ENCODE measurements around the gene NFIX.

NFIX gene

DNA sequence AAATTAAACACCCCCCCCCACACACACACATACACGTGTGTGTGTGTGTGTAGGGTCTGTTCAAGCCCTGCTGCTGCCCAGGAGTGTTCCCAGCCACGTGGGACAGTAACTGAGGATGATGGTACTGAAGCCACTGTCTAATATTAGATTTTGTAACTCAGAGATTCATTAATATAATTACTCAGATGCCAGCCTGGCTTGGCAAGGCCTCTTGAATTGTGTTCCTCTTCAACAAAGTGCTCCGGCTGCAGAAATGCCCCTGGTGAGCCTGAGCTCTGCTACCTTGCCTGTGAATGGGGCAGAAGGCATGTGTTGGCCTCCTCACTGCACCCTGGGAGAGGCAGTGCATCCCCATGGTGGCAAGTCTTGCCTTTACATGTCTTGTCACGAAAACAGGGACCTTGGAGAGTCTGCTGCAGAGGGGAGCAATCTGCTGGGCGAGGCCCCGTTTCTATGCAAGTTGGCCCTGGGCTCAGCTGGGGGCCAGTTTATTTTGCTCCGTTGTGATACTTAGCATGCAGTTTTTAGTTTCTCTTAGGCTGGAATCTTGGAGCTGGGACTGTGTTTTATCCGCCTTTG lies 44.0 kb downstream of the NFIX start:
- no peak for DNase-seq

DNA sequence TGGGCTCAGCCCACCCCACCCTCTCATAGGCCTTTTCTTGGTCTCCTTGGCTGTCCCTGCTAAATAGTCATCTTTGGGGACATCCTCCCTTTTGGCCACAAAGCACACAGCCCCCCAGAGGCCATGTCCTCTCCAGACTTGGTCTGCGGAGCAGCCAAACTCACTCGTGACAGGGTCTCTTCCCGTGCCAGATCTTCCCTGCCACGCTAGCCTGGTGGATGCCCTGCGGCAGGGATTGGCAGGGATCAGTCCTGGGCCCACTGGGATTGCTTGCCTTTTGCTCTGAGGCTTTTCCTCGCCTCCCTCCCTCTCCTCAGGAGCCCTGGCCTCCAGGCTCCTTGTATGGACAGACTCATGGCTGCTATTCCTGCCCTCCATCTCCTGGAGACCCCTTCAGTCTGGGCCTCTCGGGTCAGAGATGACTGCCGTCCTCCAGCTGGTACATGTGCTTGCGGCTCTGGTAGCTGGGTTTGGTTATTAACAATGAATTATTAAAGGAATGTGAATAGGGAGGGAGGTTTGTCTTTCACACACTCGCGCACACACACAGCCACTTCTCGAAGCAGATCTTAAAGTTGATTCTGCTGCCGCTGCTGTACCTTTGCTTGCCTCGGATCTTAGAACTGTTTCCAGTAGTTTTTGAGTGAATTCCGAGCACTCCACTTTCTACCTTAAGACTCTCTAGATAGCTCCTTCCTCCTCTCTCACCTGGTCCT lies 45.1 kb downstream of the NFIX start:
- no peak for DNase-seq

DNA sequence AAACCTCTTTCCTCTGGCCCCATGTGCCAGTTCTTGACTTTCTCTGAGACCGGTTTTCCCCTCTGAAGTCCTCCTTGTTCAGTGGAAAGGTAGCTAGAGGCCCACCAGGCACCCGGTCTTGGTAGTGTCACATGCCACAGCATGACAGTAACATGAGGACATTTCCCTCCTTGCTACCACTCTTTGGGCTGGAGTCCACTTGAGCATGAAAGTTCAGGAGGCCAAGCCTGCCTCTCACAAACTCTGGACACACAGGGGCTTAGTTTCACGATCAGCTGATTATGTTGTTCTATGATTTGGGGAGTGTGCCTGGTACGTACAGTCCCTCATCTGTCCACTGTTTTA lies 45.6 kb downstream of the NFIX start:
- DNase-seq: no peak

DNA sequence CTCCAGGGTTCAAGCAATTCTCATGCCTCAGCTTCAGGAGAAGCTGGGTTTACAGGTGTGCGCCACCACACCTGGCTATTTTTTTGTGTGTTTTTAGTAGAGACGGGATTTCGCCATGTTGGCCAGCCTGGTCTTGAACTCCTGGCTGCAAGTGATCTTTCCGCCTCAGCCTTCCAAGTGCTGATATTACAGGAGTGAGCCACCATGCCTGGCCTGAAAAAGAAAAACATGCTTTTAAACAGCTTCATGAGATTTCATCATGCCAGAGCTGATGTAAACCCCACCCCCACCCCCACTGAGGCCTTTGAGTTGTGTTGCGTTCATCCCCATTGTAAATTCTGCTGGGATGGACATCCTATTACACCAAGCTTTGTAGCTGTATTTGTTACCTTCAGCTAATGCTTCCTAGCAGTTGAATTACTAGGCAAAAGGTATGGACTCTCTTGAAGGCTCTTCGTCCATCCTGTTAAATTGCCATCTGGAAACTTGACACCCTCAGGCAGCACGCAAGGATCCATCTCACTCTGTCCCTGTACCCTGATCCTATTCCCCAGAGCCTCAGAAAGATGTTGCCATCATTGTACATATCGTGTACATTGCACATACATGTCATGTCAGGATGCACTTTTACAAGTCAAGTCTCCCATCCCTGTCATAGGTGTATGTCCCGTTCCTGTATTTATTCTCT lies 47.3 kb downstream of the NFIX start:
- DNase-seq: no peak

DNA sequence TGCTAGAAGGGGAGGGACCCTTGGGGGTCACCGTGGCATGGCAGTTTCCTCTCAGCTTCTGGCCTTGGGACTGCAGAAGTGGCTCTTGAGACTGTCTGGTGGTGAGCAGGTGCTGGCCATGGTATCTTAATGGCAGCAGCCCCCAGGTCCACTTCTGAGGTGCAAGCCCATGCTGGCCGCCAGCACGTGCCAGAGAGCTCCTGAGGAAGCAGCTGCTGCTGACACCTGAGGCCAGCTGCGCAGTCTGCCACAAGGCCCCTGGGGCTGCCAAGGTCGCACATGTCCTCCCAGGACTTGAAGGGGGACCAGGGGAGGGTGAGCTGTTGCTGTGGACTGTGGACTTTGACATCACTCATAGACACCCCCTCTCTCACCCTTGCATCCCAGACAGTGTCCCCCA lies 48.0 kb downstream of the NFIX start:
- no peak for DNase-seq

DNA sequence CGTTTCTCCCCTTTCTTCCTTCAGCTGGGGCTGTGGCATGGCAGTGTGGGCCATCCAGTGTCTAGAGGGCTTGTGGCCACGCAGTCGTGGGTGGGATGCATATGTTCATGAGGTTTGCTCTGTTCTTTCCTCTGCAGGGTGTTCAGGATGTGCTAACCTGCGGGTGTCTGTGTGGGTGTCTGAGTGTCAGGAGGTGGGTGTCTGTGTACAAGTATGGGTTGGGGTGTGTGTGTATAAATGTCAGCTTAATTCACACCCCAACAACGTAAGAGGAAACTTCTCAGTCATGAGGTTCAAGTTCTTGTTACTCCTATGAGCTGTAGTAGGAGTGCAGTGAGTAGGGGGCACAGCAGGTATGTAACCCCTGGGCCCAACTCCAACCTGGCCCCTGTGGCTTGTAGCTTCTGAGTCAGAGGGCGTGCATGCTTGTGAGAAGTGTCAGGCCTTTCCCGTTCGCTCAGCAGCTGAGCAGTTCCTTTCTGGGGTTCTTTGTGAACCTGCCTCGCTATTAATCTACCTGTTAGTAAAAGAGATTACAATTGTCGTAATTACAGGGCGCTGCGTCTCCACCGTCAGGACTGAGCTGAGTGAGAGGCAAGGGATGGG lies 49.1 kb downstream of the NFIX start:
- DNase-seq: no peak

DNA sequence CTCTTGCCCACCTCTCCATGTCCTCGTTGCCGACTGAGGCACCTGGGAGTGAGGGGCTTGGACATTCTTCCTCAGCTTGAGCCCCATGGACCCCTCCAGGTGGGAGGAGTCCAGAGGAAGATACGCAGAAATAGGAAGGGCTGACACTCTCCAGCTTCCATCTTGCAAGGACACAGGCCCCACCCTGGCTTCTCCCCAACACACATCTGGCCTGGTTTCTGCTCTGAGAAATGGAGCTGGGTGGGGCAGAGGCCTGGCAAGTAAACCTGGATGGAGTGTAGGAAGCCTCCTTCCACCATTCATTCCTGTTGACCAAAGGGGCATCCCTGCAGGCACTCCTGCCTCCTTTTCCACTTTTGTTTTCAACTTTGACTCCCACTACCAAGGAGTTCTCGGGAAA lies 50.5 kb downstream of the NFIX start:
- DNase-seq: no peak

DNA sequence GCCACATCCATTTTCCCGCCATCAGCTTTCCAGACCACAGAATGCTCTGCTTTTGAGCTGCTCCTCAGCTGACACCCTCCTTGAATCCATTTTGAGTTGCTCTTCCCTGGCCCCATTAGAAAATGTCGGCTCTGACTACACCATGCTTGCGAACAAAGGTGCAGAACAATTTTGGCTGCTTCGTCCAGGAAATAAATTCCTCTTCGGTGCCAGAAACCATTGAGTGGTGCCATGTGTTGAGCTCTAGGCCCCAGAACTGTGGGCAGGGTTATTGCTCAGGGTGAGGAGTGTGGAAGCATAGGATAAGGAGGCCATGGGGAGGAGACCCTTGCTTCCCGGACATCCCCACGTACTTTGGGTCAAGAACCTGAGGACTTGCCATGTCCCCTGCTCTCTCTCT lies 52.1 kb downstream of the NFIX start:
- DNase-seq: no peak

DNA sequence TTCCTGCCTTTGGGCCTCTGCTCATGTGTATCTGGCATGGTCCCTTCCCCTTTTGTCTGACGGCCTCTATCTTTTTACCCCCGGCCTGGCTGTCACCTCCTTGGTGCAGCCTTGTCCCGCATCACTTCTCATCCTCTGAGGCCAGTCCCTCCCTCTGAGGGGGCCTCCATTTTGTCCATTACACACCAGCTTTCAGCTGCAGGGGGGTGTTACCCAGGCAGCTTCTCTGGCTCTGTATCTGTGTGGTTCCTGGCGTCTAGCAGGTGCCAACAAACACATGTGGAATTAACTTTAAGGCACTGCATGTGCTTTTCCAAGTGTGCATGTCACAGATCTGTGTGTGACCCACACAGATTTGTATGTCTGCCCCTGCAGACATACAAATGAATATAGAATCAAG lies 55.0 kb downstream of the NFIX start:
- DNase-seq: no peak

DNA sequence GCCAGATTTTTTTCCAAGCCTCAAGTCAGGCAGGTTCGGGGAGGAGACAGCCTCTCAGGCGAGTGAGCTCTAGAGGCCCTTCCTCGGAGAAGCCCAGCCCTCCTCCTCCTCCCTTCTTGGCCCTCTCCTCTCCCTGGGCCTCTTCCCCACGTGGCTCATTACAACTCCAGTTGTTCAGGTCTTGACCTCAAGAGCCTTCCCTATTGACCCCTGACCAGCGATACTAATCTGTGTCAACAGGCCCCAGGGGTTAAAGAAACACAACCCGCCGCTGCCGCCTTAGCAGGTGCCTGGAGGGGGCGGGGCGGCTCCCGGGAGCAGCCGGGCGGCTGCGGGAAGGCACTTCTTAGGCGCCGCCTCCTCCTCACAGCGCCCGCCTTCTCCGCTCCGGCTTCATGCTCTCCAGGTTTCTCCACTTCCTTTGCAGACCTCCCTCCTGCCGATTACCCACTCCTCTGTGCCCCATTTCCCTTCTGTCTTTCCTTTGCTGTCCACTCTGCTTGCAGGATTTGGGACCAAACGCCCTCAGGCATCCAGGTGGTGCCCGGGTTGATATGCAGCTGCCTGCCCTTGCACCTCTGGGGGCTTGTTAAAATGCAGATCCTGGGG lies 56.4 kb downstream of the NFIX start:
- peak; percentile 58 for DNase-seq

DNA sequence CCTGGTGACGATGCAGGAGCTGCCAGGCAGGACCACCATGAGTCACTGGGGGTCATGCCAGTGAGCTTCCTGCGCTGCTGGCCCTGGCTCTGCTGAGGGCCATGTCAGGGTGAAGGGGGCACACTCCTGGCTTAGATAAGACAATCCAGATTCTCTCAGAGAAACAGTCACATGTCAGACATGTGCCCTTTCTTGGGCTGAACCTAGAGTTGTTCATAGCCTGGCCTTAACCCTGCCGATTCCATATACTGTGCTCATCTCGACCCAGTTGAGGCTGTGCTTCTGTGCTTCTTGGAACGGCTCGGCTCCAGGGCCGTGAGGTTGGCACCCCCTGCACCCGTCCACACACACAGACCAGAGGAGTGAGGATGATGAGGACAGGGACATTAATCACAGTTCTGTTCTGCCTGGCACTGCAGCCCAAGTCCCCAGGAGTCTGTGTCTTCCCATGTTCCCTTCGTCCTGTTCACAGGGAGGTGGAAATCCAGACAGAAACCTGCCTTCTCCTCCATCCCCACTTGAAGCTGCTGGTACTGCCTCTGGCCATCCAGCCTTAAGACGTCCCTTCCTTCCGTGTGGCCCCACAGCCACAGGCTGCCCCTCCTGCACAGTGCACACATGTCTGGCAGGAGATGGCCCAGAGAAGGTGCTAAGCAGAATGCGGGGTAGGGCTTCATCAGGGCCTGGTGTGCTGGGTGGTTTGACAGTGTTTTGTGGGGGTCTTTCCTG lies 57.3 kb downstream of the NFIX start:
- no peak for DNase-seq

DNA sequence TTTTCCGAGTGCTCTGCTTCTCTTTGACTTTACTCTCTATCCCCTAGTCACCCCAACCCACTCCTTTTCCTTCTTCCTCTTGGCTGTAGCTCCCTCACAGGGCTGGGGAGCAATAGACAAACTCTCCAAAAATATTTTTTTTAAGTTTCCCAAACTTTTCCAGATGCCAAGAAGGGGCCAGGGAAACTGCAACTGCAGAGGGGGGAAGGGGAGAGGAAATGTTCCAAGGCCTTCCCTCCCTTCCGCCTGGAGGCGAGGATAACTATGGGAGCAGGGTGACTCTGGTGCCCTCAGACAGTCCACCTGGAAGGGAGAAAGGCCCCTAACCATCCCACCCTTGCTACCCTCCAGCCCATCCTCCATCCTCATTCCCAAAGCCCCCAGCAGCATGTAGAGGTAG lies 58.0 kb downstream of the NFIX start:
- no peak for DNase-seq

DNA sequence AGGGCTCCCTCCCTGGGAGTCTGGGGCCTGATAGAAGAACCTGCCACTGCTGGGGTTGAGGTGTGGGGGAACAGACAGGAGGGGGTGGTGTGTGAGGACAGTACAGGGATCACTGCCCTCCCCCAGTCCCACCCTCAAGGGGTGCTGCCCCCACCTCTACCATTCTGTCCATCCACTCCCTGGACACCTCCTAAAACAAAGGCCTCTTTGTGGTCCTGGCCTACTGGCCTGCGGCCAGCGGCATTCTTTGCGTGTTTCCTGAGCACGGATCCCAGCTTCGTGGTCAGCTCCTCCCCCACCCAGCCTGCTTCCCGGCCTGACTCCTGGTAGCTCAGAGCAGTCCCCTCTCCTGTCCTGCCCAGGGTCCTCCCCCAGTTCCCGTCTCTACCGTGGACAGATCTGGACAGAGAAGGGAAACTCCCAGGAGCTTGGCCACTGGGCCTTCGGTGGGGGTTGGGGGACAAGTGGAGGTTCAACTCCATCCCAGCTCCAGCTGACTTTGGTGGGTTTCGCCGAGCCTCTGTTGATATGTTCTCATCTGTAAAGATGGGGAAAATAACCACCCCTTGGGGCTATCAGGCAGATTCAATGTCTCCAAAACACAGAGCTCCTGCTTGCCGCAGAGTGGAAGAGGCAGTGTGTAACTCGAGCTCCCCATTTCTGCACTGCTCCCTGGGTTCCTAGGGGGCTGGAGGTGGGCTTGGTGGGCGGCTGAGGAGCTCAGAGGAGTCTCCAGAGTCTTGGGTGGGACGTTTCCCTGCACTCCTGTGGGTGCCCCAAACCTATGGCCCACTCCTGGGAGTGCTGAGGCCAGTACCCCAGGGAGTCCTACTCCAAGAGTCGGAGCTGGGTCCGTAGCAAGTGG lies 58.7 kb downstream of the NFIX start:
- DNase-seq: no peak

DNA sequence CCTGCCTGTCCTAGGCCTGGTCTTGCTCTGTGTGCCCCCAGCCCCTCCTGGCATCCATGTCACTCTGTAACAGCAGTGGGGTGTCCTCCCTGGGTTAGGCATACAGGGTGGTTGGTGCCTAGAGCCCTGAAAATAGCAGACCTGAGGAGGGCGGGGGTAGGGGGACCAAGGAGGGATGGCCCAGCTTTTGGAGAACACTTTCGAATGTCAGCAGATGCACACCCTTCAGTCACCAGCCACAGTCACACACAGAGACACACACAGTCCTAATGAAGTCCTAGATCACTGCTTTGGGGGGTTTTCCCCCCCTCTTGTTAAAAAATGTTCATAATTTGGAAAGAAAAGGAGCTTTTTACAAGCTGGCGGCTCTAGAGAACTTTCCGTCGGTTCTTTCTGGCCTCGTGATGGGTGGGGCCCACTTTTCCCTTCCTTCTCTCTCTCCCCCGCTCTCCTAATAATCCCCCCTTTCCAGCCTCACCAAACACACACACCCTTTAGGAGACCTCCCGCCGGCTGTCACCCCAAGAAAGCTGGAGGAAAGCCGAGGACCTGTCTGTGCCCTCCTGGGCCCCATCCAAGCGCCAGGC lies 59.4 kb downstream of the NFIX start:
- no peak for DNase-seq

DNA sequence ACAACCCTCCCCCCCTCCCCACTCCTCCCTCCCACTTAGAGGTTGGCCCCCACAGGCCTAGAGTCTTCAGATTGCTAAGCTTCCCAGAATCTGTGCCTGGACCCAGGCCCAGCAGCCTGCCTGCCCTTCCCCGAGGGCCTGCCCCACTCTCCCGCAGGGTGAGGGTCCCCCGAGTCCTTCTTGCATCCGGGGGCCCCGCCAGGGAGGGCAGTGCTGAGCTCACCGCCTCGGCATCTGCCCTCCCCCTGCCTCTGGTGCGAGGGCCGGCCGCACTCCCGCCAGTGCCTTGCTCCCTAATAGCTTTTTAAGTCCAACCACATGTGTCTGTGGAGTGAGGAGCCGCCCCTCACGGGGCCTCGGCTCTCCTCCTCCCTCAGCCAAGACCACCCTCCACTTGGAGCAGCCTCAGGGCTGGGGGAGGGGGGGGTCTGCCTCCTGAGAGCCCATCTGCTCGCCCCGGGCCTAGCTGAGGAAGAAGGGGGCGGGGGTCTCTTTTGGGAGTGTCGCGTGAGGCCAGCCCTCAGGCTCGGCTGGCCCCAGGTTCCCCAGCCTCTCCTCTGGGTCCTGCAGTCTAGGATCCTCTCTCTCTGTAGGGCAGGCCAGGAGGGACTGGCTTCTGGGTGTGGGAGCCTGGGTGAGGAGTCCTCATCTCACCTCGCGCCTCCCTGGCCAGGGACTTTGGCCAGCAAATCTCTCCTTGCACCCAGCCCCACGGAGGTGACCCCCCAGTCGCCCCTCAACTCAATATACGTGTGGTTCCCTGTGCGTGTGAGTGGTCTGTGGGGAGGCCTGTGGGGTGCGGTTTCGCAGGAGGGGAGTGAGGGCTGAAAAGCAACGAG lies 60.2 kb downstream of the NFIX start:
- DNase-seq: no peak

DNA sequence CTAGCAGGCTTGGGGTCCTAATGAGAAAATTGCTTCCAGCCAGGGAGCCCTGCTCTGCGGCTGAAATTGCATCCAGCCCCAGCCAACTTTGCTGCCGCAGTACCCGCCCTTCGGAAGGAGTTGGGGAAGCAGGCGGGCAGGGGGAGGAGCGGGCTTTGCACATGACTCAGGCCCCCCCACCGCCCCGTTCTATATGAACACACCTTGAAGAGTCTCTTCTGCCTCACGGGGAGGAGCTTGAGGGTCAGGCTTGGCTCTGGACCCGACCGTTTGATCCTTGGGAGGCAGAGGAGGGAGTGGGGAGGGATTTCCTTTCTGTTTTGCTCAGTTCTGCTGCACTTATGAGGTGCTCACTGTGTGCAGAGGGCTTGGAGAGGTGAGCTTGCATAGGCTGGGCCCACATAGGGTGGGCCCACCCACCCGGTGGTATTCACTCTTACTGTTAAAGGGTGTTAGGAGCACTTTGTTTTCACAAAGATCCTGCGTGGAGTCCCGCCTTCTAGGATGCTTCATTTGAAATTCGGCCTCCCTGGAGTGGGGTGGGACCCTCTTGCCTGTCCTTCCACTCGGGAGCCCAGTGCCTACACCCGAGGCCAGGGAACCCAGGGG lies 60.9 kb downstream of the NFIX start:
- no peak for DNase-seq

DNA sequence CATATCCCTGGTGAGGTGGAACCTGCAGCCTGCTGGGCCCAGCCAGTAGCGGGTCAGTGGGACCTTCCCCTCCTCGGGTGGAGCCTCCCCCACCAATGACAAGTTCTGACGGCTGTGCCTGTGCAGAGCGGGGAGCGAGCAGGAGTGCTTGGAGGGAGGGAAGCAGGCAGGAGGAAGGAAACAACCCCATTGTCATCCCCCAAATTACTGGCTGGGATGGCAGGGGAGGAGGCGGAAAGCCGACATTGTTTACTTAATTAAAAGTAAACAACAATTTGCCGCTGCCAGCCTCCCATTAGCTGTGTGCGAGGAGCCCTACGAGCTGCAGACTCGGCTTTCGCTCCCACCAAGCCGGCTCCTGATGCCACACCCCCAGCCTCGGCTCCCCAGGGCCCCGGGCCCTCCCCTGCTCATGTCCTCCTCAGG lies 61.9 kb downstream of the NFIX start:
- no peak for DNase-seq

DNA sequence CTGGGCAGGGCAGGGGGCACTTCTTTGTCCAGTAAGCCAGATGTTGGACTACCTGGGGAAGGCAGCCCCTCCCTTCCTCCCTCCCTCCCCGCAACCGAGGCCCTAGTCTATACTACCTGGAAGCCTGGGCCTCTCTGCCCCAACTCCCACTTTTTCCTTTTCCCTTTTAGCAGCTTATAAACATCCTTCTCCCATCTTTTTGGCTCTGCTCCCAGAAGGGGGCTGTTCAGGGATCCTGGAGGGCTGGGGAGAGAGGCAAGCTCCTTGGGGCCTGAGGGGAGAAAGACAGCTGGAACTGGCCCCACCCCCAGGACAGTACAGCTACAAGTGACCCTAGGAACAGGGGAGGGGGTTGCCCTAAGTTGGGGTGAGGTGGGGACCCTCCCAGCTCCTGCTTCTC lies 62.5 kb downstream of the NFIX start:
- no peak for DNase-seq

DNA sequence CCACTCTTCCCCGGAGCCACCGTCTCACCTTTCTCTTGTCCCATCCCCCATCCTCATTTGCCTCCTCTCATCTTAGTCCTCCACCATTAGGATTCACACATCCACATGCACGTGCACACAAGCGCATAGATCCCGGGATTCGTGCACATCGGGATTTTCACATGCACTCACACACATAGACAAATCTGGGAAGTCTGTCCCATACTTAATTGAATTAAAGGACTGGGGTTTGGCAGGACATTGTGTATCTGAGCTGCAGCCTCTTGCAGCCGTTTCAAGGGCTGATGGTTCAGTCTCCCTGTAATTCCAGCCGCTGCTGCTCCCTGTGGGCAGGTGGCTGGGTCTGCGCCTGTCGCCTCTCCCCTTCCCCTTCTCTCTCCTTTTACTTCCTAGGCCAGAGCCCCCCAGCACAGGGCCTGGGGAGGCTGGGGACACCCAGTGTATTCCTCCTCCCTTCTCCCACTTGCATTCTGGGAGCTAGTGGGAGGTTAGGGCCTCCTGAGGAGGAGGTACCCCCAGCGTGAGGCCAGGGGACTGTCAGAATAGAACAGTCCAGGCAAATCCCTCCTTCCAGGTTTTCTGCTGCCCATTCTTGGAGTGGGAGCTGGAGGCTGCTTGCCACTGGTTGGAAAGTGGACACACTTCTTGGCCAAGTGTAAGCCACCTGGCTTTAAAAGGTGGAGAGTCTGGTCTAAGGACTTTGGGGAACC lies 63.8 kb downstream of the NFIX start:
- no peak for DNase-seq
